Liver (tissue), 3 donors: Measurements from ENCODE around the gene CFL2.

Source experiments
- CTCF ChIP-seq: fragments of 150-350 bp; IDR thresholded peaks from 2 replicates; pipeline ENCODE4 v1.5.1; 2017; ENCODE audit warnings: improper control_type of control experiment, low read depth, low read length; ENCODE audit not compliant: missing input control
- FOXA1 ChIP-seq: IDR thresholded peaks from 2 replicates; pipeline ENCODE4 v1.6.1; 2016; ENCODE audit warnings: antibody characterized with exemption
- HNF4G ChIP-seq: IDR thresholded peaks from 2 replicates; pipeline ENCODE4 v1.6.1; 2016; ENCODE audit warnings: antibody characterized with exemption
- RAD21 ChIP-seq, 2 donors: IDR thresholded peaks; 2 replicates each; pipeline ENCODE4 v1.6.1; 2016; ENCODE audit warnings: antibody characterized with exemption in 2 of 2, mild to moderate bottlenecking in 2 of 2
- REST ChIP-seq: IDR thresholded peaks from 2 replicates; pipeline ENCODE4 v1.6.1; 2016; ENCODE audit warnings: antibody characterized with exemption, mild to moderate bottlenecking
- SP1 ChIP-seq: IDR thresholded peaks from 2 replicates; pipeline ENCODE4 v1.6.1; 2018; ENCODE audit warnings: antibody characterized with exemption, mild to moderate bottlenecking
- TAF1 ChIP-seq: conservative IDR thresholded peaks from 2 replicates; pipeline ENCODE4 v1.6.1; 2016; ENCODE audit warnings: antibody characterized with exemption, mild to moderate bottlenecking
- ZBTB33 ChIP-seq: IDR thresholded peaks from 2 replicates; pipeline ENCODE4 v1.6.1; 2016; ENCODE audit warnings: antibody characterized with exemption
- donor health status: healthy.
- donor health status: healthy.

- no peak for TF ChIP-seq HNF4G
- no peak for TF ChIP-seq RAD21 (IDR thresholded peaks at IDR 0.05)
- no peak for TF ChIP-seq CTCF
- TF ChIP-seq TAF1 = no peak
- no peak for TF ChIP-seq REST
- no peak for TF ChIP-seq SP1
- TF ChIP-seq ZBTB33 = no peak
- no peak for TF ChIP-seq FOXA1
These were observed 9.5 kb upstream of the CFL2 start for GRCh38 chr14:34723867-34724266.
